Measurements from ENCODE around the gene C9orf72.

Gene C9orf72

GRCh38 chr9:27571011-27571410 is 2.3 kb downstream of the C9orf72 start:
- Histone ChIP-seq H3K79me2 (ENCODE audit: low read length) (no peaks in the 10 kb centered on the region), H3K9me3 (replicated peaks; ENCODE audit: insufficient read depth, low read length) (no peaks in the 10 kb centered on the region), H2AFZ (ENCODE audit: low read length) (no peak overlapping the region), H3K27ac (ENCODE audit: low read length) (no peak overlapping the region), H3K4me1 (ENCODE audit: low read length) (no peaks in the 10 kb centered on the region), H3K9ac (ENCODE audit: low read length) (no peak overlapping the region), H3K4me2 (ENCODE audit: low read depth, low read length) (no peak overlapping the region), H3K36me3 (replicated peaks; ENCODE audit: insufficient read depth, low read length) (no peaks in the 10 kb centered on the region), H3K4me3 (ENCODE audit: low read length) (no peak overlapping the region), H3F3A (ENCODE audit: insufficient read depth, low read length) (no peaks in the 10 kb centered on the region), H4K20me1 (ENCODE audit: insufficient read depth, low read length) (no peaks in the 10 kb centered on the region), H3K9me2 (replicated peaks; ENCODE audit: insufficient read depth, low read length) (no peaks in the 10 kb centered on the region), H3K27me3 (replicated peaks; ENCODE audit: insufficient read depth, low read length) (no peaks in the 10 kb centered on the region)
- no peak for DNase-seq
- no peak for TF ChIP-seq EZH2phosphoT487 (IDR thresholded peaks at IDR 0.05; ENCODE audit: low read length)
- no peak for TF ChIP-seq EZH2 (optimal IDR thresholded peaks at IDR 0.05; ENCODE audit: low read depth, low read length)
- no peak for TF ChIP-seq CTCF (IDR thresholded peaks at IDR 0.05; ENCODE audit: low read length)

GRCh38 chr9:27569406-27569805 is 3.9 kb downstream of the C9orf72 start:
- Histone ChIP-seq H3K9me3 (replicated peaks; ENCODE audit: insufficient read depth, low read length) (no peaks in the 10 kb centered on the region), H3K27ac (ENCODE audit: low read length) (no peak overlapping the region), H3F3A (ENCODE audit: insufficient read depth, low read length) (no peaks in the 10 kb centered on the region), H3K9me2 (replicated peaks; ENCODE audit: insufficient read depth, low read length) (no peaks in the 10 kb centered on the region), H3K4me2 (ENCODE audit: low read depth, low read length) (no peak overlapping the region), H3K79me2 (ENCODE audit: low read length) (no peaks in the 10 kb centered on the region), H3K4me3 (ENCODE audit: low read length) (no peak overlapping the region), H3K4me1 (ENCODE audit: low read length) (no peaks in the 10 kb centered on the region), H3K27me3 (replicated peaks; ENCODE audit: insufficient read depth, low read length) (no peaks in the 10 kb centered on the region), H2AFZ (ENCODE audit: low read length) (no peak overlapping the region), H4K20me1 (ENCODE audit: insufficient read depth, low read length) (no peaks in the 10 kb centered on the region), H3K36me3 (replicated peaks; ENCODE audit: insufficient read depth, low read length) (no peaks in the 10 kb centered on the region), H3K9ac (ENCODE audit: low read length) (no peak overlapping the region)
- DNase-seq: no peak
- TF ChIP-seq EZH2 (optimal IDR thresholded peaks at IDR 0.05; ENCODE audit: low read depth, low read length) (no peak), EZH2phosphoT487 (IDR thresholded peaks at IDR 0.05; ENCODE audit: low read length) (no peak), CTCF (IDR thresholded peaks at IDR 0.05; ENCODE audit: low read length) (no peak)

- no peaks in the 10 kb centered on the region for H4K20me1 ChIP-seq (ENCODE audit: insufficient read depth, low read length)
- DNase-seq: no peak
- H3K4me1 ChIP-seq (ENCODE audit: low read length): no peaks in the 10 kb centered on the region
- H3K36me3 ChIP-seq (replicated peaks; ENCODE audit: insufficient read depth, low read length): no peaks in the 10 kb centered on the region
- H2AFZ ChIP-seq (ENCODE audit: low read length): no peak overlapping the region
- no peaks in the 10 kb centered on the region for H3K9me3 ChIP-seq (replicated peaks; ENCODE audit: insufficient read depth, low read length)
- no peaks in the 10 kb centered on the region for H3K9me2 ChIP-seq (replicated peaks; ENCODE audit: insufficient read depth, low read length)
- no peak overlapping the region for H3K27ac ChIP-seq (ENCODE audit: low read length)
- no peaks in the 10 kb centered on the region for H3K27me3 ChIP-seq (replicated peaks; ENCODE audit: insufficient read depth, low read length)
- TF ChIP-seq CTCF (IDR thresholded peaks at IDR 0.05; ENCODE audit: low read length) (no peak), EZH2 (optimal IDR thresholded peaks at IDR 0.05; ENCODE audit: low read depth, low read length) (no peak), EZH2phosphoT487 (IDR thresholded peaks at IDR 0.05; ENCODE audit: low read length) (no peak)
- H3K79me2 ChIP-seq (ENCODE audit: low read length): no peaks in the 10 kb centered on the region
- no peak overlapping the region for H3K4me3 ChIP-seq (ENCODE audit: low read length)
- no peak overlapping the region for H3K9ac ChIP-seq (ENCODE audit: low read length)
- H3F3A ChIP-seq (ENCODE audit: insufficient read depth, low read length): no peaks in the 10 kb centered on the region
- H3K4me2 ChIP-seq (ENCODE audit: low read depth, low read length): no peak overlapping the region
These were observed 7.2 kb downstream of the C9orf72 start for GRCh38 chr9:27566118-27566517.

Data from MM.1S (cell line).